Measurements from ENCODE around the gene STAC3.

DNA sequence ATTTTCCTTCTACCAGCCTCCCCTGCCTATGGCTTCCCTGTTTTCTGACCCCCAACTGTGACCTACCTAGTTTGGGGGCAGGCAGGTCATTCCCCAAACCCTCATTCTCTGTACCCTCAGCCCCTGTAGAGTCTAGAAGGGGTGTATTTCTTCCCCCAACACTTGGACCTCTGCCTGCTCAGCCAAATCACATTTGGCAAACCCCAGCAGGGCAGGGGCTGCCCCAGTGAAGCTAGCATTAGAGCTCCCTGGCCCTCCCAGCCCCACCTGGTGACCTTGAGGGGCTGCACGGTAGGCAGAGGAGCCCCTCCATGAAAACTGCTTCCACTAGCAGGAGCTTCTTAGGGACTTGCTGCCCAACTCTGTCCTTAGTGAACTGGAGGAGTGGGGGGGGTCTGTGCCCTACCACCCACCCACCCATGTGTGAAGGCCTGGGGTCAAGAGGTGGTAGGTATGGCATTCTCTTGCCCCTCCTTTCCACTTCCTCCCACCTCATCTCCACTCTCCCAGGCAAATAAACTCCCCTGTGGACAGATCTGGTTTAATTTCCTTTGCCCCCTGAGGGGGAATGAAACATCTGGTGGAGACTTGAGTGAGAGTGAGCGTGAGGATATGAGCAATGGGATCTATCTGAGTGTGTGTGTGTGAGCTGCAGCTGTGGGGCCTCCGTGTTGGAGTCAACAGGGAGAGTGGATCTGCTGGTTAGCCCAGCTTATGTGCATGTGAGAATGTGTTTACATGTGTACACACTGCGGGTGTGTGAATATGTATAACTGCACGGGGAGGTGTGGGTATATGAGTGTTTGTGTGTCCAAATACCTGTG is 32.7 kb downstream of the STAC3 start:
- no peak for TF ChIP-seq HMGA1 (CRISPR knock-in tag; conservative IDR thresholded peaks at IDR 0.05)
- TF ChIP-seq KDM1A (CRISPR knock-in tag; IDR thresholded peaks at IDR 0.05): no peak
- no peak for TF ChIP-seq ZNF180 (CRISPR knock-in tag; IDR thresholded peaks at IDR 0.05; ENCODE audit: borderline replicate concordance, low read depth)
- TF ChIP-seq ELF1 (CRISPR knock-in tag; IDR thresholded peaks at IDR 0.05): no peak
- TF ChIP-seq, protein P1, sequence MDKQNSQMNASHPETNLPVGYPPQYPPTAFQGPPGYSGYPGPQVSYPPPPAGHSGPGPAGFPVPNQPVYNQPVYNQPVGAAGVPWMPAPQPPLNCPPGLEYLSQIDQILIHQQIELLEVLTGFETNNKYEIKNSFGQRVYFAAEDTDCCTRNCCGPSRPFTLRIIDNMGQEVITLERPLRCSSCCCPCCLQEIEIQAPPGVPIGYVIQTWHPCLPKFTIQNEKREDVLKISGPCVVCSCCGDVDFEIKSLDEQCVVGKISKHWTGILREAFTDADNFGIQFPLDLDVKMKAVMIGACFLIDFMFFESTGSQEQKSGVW (CRISPR knock-in tag; IDR thresholded peaks at IDR 0.05; ENCODE audit: borderline replicate concordance): no peak
- no peak for TF ChIP-seq MYC (CRISPR knock-in tag; IDR thresholded peaks at IDR 0.05; ENCODE audit: borderline replicate concordance)
- no peak for TF ChIP-seq EHMT2 (IDR thresholded peaks at IDR 0.05; ENCODE audit: borderline replicate concordance, low read depth, low read length)
